ENCODE results near the gene F7.

The F7 gene

GRCh38 chr13:113090415-113090770 is 15.2 kb upstream of the F7 start:
- no peak for DNase-seq (ENCODE audit: extremely low read depth, insufficient read length)
- H3K36me3 ChIP-seq (ENCODE audit: control insufficient read depth, insufficient read depth, low read length): no peaks in the 10 kb centered on the region
- H3K4me3 ChIP-seq (replicated peaks; ENCODE audit: low read depth, low read length): no peak overlapping the region
- no peaks in the 10 kb centered on the region for H3K27me3 ChIP-seq (replicated peaks; ENCODE audit: control insufficient read depth, insufficient read depth, low read length)
- TF ChIP-seq, protein P1, sequence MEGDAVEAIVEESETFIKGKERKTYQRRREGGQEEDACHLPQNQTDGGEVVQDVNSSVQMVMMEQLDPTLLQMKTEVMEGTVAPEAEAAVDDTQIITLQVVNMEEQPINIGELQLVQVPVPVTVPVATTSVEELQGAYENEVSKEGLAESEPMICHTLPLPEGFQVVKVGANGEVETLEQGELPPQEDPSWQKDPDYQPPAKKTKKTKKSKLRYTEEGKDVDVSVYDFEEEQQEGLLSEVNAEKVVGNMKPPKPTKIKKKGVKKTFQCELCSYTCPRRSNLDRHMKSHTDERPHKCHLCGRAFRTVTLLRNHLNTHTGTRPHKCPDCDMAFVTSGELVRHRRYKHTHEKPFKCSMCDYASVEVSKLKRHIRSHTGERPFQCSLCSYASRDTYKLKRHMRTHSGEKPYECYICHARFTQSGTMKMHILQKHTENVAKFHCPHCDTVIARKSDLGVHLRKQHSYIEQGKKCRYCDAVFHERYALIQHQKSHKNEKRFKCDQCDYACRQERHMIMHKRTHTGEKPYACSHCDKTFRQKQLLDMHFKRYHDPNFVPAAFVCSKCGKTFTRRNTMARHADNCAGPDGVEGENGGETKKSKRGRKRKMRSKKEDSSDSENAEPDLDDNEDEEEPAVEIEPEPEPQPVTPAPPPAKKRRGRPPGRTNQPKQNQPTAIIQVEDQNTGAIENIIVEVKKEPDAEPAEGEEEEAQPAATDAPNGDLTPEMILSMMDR (IDR thresholded peaks at IDR 0.05; ENCODE audit: insufficient read depth, low read length, poor library complexity, severe bottlenecking): no peak

DNA sequence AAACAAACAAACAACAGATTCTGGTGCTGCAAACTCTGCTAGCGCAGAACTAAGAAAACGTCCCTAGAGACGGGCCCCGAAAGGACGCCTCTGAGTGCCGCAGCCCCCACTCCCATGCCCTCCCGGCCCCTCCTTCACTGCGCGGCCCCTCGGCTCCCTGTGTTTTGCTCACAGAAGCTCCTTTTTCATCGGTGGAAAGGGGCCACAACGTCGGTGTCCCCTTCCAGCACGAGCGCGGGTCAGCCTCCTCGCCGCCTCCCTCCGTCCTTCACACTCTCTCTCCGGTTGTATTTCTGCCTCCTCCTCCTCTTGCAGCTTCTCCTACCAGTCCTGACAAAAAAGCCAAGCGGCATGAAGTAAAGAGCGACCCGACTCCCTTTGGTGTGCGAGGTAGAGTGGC is 14.8 kb upstream of the F7 start:
- no peaks in the 10 kb centered on the region for H3K36me3 ChIP-seq (ENCODE audit: control insufficient read depth, insufficient read depth, low read length)
- no peaks in the 10 kb centered on the region for H3K27me3 ChIP-seq (replicated peaks; ENCODE audit: control insufficient read depth, insufficient read depth, low read length)
- TF ChIP-seq, protein P1 (IDR thresholded peaks at IDR 0.05; ENCODE audit: insufficient read depth, low read length, poor library complexity, severe bottlenecking): no peak
- no peak for DNase-seq (ENCODE audit: extremely low read depth, insufficient read length)
- H3K4me3 ChIP-seq (replicated peaks; ENCODE audit: low read depth, low read length): no peak overlapping the region

GRCh38 chr13:113091211-113091771 is 14.3 kb upstream of the F7 start:
- Histone ChIP-seq H3K27me3 (replicated peaks; ENCODE audit: control insufficient read depth, insufficient read depth, low read length) (no peaks in the 10 kb centered on the region), H3K4me3 (replicated peaks; ENCODE audit: low read depth, low read length) (no peak overlapping the region), H3K36me3 (ENCODE audit: control insufficient read depth, insufficient read depth, low read length) (no peaks in the 10 kb centered on the region)
- DNase-seq (ENCODE audit: extremely low read depth, insufficient read length): no peak
- TF ChIP-seq, protein P1 (IDR thresholded peaks at IDR 0.05; ENCODE audit: insufficient read depth, low read length, poor library complexity, severe bottlenecking): no peak

DNA sequence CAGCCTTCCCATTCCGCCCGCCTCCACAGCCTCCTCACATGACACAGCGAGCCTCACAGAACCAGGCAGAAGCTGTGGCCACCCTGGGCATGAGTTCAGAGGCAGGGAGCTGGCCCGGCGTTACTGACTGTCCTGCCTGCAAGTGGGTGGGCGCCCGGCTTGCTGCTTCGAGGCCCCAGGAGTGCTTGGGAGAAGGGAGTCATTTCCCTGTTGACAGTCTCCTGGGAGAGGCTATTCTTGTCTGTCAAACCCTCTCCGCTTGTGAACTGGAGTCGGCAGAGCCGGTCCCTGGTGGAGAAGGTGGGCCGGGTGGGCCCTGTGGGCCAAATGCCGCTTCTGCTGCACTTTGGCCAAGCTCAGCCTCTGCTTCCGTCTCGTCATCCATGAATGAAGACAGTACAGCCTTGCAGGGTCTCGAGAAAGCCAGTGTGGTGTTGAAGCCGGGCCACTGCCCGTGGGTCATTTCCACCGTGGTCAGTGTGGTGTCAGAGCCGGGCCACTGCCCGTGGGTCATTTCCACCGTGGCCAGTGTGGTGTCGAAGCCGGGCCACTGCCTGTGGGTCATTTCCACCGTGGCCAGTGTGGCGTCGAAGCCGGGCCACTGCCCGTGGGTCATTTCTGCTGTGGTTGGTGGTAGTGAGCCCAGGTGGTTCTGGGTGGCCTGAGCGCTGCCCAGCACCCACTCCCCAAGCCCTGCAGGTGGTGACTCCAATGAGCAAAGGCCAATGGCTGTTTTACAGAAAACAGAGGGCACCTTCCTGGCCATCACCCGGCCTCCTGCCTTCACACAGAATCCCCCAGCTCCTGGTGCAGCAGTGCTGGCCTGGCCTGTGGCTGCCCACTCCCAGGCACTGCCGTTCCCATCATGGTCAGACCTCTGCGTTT is 13.5 kb upstream of the F7 start:
- no peaks in the 10 kb centered on the region for H3K27me3 ChIP-seq (replicated peaks; ENCODE audit: control insufficient read depth, insufficient read depth, low read length)
- no peaks in the 10 kb centered on the region for H3K36me3 ChIP-seq (ENCODE audit: control insufficient read depth, insufficient read depth, low read length)
- H3K4me3 ChIP-seq (replicated peaks; ENCODE audit: low read depth, low read length): no peak overlapping the region
- no peak for DNase-seq (ENCODE audit: extremely low read depth, insufficient read length)
- TF ChIP-seq, protein P1 (IDR thresholded peaks at IDR 0.05; ENCODE audit: insufficient read depth, low read length, poor library complexity, severe bottlenecking): no peak

DNA sequence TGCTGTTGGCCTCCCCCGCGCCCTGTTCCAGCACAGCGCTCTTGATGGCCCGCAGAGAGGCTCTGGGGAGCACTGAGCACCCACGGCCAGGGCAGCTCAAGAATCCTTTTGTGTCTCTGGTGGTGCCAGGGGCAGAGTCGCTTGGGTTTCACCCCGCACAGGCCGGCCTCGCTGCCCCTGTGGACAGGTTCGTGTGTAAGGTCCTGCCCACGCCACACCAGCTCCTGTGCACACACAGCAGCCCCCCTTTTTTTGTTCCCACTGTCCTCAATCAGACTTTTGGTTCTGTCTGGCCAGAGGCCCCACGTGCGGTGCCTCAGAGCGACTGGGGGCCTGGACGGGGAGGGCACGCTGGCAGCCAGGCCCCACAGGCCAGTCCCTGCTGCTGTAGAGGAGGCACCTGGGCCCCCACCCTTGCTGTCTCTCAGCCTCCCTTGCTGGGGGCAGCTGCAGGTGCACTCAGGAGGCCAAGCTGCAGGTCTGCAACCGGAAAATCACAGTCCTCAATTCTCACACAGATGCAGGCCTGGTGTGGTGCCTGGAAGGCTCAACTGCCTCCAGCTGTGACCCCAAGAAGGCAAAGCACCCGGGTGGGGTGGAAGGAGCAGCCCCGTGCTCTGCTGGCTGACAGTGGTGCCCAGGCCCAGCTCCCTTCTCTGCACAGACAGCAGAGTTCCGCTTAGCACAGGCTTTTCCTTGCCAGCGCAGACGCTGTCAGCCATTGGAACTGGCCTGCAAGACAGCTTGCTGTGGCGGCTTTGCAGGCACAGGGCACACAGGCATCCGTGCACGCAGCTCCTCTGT is 12.6 kb upstream of the F7 start:
- Histone ChIP-seq H3K27me3 (replicated peaks; ENCODE audit: control insufficient read depth, insufficient read depth, low read length) (no peaks in the 10 kb centered on the region), H3K4me3 (replicated peaks; ENCODE audit: low read depth, low read length) (no peak overlapping the region), H3K36me3 (ENCODE audit: control insufficient read depth, insufficient read depth, low read length) (no peaks in the 10 kb centered on the region)
- TF ChIP-seq, protein P1 (IDR thresholded peaks at IDR 0.05; ENCODE audit: insufficient read depth, low read length, poor library complexity, severe bottlenecking): no peak
- DNase-seq (ENCODE audit: extremely low read depth, insufficient read length): no peak
